Measurements from ENCODE around the gene OTOP3.
"Not testable (repeated sequence)": the region's sequence is repeated elsewhere in the genome, so short reads cannot be mapped to it uniquely, and the experiment has no call there.

OTOP3 gene

DNA sequence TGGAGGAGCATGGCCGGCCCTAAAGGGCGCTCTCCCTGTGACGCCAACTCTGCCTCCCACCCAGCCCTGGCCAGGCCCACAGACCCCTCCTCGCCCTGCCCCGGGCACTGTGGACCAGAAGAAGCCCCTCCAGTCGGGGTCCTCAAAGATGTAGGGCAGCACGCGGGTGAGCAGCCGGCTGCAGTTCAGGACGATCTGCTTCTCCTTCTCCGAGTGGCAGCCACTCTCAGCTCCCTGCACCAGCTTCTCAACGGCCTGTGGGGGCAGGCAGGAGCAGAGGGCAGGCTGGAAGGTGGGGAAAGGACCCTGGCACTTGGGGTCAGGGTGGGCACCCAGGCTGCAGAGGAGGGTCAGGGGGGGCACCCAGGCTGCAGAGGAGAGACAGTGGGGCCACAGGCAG is 28.0 kb downstream of the OTOP3 start:
- DNase-seq: no peak

DNA sequence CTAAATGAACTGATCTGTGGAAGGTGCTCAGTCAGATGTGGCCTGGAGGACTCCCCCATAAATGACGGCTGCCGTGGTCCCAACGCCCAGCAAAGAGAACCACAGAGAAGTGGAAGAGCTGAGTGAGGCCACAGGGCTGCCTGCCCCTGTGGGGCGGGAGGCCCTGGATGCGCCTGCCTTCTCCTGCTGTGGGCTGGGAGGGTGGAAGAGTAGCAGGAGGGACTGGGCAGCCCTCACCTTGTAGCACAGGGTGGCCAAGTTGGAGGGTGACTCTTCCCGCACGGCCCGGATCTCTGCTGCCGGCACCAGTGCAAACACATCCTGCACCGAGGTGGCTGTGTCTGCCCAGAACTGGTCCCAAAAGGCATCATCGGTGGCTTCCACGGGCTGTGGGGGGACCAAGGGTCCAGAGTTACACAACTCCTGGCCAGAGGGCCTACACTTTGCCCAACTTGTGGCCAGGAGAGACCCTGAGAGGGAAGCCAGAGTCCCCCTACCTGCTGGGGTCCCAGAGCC is 28.6 kb downstream of the OTOP3 start:
- DNase-seq: no peak

GRCh38 chr17:74964988-74965622 is 29.4 kb downstream of the OTOP3 start:
- DNase-seq: no peak

GRCh38 chr17:74968361-74968780 is 32.7 kb downstream of the OTOP3 start:
- DNase-seq: no peak

GRCh38 chr17:74969501-74969900 is 33.8 kb downstream of the OTOP3 start:
- DNase-seq: not testable (repeated sequence)

DNA sequence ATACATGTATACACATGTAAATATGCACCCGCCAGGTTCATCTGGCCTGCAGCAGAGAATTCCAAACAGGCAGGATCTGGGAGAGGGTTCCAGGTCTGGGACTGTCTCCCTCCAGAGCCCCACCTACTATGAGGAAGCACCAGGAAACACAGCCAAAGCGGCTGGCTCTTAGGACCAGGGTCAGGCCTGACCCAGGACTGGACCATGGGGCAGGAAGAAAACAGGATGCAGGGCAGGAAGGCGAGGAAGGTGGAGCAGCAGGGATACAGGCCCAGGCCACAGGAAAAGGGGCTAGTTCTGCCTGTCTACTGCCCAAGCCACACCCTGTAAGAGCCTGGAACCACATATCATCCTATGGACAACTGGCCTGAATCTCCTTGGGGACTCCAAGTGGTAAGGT is 34.7 kb downstream of the OTOP3 start:
- DNase-seq: no peak

- DNase-seq: no peak
These were observed 35.6 kb downstream of the OTOP3 start for GRCh38 chr17:74971069-74971841.

DNA sequence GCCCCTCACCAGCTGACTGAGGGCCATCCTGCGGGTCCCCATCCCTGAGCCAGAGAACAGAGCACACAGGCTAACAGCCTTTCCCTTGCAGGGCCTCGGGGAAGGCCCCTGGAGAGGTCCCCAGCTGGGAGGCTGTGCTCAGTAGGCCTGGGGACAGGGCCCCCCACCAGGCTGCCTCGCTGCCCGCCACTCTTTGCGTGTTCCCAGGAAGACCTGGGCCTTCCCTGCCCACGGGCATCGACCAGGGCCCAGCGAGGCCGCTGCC is 36.1 kb downstream of the OTOP3 start:
- DNase-seq: no peak

DNA sequence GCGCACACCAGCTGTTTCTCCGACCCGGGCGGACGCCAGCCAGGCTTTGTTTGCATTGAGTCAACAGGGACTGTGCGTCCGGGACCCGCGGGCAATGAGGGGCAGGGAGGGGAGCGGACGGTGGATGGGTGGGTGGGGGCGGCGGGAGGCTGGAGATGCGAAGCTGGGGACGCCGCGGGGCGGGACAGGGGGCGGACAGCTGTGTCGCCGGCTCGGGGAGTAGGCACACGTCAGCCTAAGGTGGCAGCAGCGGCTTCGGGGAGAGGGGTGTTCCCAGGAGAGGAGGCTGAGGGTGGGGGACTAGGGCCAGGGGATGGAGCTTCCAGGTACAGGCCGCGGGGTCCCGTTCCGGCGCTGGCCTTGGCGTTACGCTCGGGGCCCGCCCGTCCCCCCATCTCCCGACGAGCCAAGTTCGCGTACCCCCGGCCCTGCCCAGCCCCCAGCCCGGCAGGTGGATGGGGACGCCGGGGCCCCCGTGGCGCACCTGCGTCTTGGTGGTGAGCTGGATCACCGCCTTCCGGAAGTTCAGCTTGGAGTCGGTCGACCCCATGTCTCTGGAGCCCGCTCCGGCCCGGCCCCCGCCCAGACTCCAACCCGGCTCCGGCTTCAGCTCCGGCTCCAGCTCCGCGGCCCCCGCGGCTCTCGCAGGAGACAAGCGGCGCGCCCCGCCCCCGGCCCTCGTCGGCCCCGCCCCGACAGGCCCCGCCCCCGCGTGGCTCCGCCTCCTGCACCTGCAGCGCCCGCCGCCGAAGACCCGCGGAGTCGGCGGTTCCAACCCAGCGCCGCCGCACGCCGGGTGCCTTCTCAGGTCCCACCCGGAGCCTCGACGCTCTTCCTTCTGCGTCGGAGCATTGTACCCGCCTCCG is 36.6 kb downstream of the OTOP3 start, which contains the start of gene HID1:
TSS of gene HID1 (minus strand) at position 653 of the 866 bp plus-strand sequence. CDS start at position 550, 103 bp downstream.
- DNase-seq: no peak

DNA sequence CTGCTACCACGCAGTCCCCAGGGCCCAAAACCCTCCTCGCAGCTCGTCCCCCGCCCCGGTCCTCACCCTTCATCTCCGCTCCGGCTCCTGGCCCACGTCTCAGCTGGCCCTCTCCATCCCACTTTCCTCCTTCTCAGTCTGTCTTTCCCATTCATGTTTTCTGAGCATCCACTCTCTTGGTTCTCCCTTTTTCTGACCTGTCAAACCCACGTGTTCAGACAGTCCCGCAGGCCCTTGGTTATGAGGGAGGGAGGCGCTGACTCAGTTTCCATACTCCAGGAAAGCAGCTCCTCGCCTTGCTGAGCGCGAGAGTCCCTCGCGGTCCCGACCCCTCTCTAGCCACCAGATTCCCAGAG is 37.3 kb downstream of the OTOP3 start:
- no peak for DNase-seq

DNA sequence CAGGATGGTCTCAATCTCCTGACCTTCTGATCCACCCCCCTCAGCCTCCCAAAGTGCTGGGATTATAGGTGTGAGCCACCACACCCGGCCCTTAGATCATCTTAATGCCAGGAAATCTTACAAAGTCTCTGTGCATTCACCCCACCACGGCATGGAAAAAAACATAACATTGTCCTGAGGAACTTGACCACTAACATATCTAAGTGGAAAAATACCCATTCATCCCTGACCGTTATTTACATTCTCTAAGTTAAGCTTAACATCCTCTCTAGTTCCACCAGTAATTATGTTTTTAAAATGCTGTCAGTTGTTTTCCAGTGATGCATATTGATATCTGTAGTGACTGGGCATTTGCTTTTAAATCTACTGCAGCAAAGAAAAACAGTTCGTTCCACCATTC is 40.2 kb downstream of the OTOP3 start:
- no peak for DNase-seq

GRCh38 chr17:74977802-74978201 is 42.1 kb downstream of the OTOP3 start:
- DNase-seq: no peak

DNA sequence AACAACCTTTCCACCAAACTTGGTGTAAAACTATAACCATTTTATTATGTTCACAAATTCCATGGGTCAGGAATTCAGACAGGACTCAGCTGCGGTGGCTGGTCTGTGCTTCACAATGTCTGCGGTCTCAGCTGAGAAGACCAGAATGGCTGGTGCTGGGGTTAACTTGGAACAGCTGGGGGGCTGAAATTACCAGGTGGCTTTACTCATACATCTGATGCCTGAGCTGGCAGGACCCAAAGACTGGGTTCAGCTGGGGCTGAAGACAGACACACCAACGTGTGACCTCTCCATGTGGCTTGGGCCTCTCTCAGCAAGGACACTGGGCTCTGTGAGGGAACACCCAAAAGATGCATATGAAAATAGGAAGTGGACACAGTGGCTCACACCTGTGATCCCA is 42.5 kb downstream of the OTOP3 start:
- no peak for DNase-seq

GRCh38 chr17:74979408-74980146 is 43.9 kb downstream of the OTOP3 start:
- DNase-seq: no peak

DNA sequence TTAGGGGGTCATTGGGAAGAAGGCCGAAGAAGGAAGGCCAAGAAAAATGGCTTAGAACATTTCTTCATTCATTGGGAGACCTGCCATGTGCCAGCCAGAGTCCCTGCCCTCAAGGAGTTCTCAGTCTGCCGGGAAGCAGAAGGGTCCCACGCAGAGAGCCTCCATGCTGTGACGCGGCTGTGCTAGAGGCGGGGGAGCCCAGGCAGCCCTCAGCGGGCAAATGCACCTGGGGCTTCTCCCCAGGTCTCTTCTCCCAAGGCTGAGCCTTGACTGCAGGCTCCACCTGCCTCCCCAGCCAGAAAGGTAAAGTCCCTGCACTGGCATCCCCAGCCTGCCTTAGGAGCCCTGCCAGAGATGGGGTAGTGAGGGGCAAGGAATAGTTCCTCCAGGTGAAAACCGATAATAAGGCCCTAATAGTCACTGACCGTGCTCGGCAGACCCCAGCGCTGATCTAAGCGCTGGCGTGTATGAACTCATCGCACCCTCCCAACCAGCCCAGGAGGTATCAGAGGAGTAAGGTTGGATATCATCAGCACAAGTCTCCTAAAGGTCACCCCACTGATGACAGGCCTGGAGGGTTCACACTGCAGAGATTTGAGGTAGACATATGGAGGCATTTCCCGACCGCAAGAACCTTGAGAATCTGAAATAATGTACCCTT is 45.8 kb downstream of the OTOP3 start:
- DNase-seq: no peak

DNA sequence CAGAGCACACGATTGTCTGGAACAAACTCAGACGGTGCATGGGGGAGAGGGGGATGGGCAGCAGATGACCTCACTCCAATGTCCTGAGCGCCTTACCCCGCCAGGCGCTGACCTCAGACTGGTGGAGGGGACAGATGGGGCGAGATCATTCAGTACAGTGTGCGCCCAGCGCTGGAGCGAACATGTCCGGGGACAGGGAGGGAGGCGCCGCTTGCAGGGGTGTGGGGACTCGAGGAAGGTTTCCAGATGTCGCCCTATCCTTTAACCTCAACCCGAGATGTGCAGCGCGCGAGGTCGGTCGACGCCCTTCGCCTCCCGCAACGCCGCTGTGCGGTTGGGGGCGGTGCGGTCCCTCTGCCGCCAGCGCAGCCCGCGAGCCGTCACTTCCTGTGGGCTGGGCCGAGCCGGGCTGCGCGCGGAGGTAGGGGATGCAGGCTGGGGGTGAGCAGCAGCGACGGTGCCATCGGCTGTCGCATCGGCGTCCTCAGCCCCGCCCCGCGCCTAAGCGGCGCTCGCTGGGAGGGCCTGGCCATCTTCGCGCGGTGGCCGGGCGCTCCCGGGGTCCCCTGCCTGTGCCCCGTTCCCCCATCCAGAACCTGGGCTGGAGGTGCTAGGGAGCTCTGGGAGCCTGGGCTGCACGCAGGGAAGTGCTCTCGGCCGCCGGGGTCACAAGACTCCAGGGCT is 46.4 kb downstream of the OTOP3 start:
- peak; percentile 78 for DNase-seq

DNA sequence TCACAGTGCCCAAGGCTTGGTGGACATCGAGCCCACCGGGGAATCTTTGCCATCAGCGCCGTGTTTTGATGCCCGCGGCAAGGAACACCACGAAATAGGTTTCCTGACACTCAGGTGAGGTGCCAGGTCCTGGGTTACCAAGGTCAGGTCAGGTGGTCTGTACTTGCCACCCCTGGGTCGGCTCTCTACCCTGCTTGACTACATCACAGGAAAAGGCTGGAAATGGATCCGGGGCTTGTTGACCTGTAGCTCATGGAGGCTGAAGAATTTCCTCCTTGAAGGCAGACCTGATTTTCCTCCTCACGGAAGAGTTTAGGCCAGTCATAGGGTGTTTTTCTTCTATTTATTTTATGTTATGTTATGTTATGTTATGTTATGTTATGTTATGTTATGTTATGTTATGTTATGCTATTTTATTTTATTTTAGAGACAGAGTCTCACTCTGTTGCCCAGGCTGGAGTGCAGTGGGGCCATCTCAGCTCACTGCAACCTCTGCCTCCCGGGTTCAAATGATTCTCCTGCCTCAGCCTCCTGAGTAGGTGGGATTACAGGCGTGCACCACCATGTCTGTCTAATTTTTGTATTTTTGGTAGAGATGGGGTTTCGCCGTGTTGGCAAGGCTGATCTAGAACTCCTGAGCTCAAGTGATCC is 47.1 kb downstream of the OTOP3 start:
- not testable (repeated sequence) for DNase-seq

DNA sequence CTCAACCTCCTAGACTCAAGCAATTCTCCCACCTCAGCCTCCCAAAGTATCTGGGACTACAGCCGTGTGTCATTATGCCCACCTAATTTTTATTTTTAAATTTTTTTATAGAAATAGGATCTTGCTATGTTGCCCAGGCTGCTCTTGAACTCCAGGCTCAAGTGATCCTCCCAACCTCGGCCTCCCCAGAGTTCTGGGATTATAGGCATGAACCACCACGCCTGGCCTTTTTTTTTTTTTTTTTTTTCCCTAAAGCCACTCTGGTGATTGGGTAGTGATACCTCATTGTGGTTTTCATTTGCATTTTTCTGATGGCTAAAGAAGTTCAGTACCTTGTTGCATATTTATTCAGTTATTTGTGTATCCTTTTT is 50.5 kb downstream of the OTOP3 start:
- no peak for DNase-seq

GRCh38 chr17:74987418-74987908 is 51.8 kb downstream of the OTOP3 start, which contains the start of gene CDR2L:
CDR2L (plus strand) TSS chr17:74987632; CDS start chr17:74988044, 412 bp downstream.
- DNase-seq: peak; percentile 48

DNA sequence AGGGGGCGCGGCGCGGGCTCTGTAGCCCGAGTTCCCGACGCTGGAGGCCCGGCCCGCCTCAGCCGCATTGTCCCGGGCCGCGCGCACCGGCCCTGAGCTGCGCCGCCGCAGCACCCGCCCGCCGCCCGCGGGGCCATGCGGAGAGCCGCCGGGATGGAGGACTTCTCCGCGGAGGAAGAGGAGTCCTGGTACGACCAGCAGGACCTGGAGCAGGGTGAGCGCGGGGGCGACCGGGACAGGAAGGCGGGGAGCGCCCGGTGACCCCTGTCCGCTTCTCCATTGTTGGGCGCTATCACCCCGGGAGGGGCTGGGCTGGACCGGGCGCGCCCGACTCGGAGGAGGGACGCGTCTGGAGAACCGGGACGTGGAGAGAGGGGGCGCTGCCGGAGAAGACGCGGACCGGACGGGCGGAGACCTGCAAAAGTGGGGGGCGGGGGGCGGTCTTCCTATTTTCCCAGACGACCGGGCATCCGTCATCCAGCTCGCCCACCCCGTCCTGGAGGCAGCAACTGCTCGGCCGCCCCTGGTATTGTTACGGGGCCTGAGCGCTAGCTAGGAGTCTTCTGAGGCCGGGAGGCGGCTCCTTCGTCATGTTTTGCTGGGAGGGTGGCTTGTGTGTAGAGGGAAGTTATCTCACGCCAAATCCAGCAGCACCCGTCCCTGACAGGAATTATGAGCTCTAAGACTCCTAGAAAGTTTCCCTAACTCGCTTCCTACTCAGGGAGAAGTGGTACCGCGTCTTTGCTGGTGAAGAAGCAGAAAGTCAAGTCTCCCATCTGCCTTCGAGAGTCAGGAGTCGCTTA is 52.4 kb downstream of the OTOP3 start:
- DNase-seq: no peak

Data from NK-92 treated with Interleukin-12 subunit alpha and Interleukin-12 subunit beta, amount 100 ng/mL, for 24 hours (cell line).